Astrocyte of the spinal cord (primary cell): ENCODE measurements around the gene EDAR.
A peak's percentile ranks its signal among the peaks of the same experiment; 100 is the strongest.

ENCODE experiments used
- DNase-seq: peaks from one replicate; pipeline ENCODE4 v3.0.0; 2011; ENCODE audit warnings: low read depth, low spot score
- H3K4me3 ChIP-seq: 2 replicates; pipeline ENCODE4 v1.5.1; 2011; ENCODE audit warnings: low read depth, mild to moderate bottlenecking, low read length, moderate library complexity
- in situ Hi-C: cut with HindIII; loops from 2 replicates; pipeline ENCODE4 v1.10.0; 2017; ENCODE audit warnings: low sequenced_read_pairs
- TF ChIP-seq, protein P1 (sequence below): IDR thresholded peaks from 2 replicates; pipeline ENCODE4 v1.5.1; 2012; ENCODE audit warnings: low read depth, mild to moderate bottlenecking, low read length, inconsistent platforms

Gene EDAR

DNA sequence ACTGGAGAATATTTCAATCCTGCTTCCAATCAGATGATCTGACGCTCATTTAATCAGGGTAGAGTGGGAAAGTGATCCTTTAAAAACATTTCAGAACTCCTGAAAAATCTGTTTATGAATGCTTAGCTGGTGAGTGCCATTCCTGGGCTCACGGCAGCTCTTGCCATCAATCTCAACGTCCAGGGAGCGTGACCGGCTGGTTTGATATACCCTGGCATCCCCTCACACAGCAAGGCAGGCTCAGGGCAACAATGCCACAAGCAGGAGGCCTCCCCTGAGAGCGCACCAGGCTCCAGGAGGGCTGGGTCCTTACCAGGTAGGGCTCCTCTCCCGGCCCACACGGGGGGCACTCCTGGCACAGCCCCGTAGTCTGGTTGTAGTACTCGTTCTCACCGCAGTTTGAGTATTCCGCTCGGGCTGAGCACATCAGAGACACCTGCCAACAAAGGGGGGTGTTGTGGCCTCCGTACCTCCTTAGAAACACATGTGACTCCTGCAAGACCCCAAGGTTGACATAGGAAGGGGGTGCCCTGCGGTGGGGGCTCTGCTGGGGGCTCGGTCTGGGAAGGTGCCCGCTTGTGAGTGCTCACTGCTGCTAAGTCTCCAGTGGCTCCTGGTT, 59.1 kb downstream of the EDAR start:
- DNase-seq: no peak
- H3K4me3 ChIP-seq: no peak overlapping the region
- TF ChIP-seq, protein P1, sequence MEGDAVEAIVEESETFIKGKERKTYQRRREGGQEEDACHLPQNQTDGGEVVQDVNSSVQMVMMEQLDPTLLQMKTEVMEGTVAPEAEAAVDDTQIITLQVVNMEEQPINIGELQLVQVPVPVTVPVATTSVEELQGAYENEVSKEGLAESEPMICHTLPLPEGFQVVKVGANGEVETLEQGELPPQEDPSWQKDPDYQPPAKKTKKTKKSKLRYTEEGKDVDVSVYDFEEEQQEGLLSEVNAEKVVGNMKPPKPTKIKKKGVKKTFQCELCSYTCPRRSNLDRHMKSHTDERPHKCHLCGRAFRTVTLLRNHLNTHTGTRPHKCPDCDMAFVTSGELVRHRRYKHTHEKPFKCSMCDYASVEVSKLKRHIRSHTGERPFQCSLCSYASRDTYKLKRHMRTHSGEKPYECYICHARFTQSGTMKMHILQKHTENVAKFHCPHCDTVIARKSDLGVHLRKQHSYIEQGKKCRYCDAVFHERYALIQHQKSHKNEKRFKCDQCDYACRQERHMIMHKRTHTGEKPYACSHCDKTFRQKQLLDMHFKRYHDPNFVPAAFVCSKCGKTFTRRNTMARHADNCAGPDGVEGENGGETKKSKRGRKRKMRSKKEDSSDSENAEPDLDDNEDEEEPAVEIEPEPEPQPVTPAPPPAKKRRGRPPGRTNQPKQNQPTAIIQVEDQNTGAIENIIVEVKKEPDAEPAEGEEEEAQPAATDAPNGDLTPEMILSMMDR: no peak
- in situ Hi-C loops: no loop called here

DNA sequence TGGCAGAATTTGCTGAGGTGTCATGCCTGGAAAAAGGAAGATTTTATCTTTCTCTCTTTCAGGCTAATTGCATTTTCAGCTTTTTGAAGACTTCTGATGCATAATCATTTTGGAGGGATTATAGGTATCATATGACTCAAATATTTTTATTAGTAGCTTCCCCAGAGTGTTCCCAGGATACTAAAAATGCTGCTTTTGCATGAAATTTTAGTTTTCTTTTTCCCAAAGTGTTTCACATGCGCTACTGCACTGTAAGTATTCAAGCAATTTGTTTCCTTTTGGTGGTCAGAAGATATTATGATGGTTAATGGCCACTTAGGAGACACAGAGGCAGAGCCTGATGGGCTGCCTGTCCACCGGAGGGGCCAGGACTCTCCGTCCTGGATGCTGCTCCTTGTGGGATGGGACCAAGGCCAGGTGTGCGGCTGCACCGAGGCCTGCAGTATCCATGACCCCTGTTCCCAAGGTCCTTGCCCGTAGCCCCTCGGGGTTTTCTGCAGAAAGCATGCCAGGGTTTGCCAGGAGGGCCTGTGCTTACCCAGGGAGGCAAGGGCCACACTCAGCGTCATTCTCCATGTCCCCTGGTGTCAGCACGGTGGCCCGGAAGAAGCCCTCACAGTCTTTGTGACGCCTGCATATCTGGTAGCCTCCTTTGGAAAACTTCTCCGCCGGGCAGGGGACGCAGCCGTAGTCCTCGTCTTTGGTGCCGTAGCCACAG, 60.2 kb downstream of the EDAR start:
- no peak for DNase-seq
- TF ChIP-seq, protein P1: no peak
- no peak overlapping the region for H3K4me3 ChIP-seq
- in situ Hi-C loops: no loop called here

DNA sequence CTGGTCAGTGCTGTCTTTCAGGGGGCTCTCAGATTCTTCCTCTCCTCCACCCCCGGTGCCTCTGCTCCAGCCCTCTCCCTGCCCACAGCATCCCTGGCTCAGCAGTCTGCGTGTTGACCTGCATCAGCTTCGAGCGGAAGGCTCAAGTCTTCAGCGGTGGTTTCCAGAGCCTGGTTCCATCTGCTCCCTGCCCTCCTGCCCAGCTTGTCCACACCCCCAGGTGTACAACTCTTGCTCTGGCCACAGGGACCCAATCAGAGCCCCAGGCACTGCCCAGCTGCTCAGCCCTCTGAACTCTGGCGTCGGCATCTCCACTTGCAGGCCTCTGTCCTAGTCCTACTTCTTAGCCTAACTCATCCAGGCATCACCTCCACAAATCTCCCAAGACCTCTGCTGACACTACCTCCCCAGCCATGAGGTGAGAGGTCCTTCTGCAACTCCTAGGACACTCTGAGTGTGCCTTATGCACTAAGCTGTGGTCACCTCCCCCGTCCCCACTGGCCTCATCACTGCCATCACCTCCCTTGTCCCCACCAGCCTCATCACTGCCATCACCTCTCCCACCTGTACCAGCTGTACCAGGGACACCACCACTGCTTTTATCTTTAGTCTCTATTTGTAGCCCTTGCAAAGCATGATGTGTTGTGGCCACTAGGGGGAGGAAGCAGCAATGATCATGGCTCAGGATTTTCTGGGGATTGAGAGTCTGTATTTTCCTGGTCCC, 60.9 kb downstream of the EDAR start:
- peak; percentile 46 for DNase-seq
- in situ Hi-C loops: no loop called here
- no peak overlapping the region for H3K4me3 ChIP-seq
- TF ChIP-seq, protein P1: peak; percentile 93

DNA sequence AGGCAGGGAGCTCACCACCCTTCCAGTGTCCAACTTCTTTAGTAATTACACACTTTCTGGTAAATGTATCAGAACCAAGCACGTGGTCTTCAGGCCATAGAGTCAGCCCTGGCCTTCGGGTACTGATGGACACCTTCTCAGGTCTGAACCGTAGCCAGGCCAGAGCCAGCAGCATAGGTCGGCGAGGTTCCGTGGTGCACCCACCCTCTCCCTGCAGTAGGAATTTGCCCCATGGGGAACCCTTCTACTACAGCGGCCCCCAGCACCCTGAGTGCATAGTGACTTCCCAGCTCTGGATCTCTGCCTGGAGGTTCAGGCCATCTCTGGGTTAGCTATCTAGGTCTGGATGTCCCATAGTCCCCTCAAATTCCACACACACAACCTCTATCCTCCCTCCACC, 61.6 kb downstream of the EDAR start:
- no peak for DNase-seq
- in situ Hi-C loops: no loop called here
- TF ChIP-seq, protein P1: no peak
- H3K4me3 ChIP-seq: no peak overlapping the region

DNA sequence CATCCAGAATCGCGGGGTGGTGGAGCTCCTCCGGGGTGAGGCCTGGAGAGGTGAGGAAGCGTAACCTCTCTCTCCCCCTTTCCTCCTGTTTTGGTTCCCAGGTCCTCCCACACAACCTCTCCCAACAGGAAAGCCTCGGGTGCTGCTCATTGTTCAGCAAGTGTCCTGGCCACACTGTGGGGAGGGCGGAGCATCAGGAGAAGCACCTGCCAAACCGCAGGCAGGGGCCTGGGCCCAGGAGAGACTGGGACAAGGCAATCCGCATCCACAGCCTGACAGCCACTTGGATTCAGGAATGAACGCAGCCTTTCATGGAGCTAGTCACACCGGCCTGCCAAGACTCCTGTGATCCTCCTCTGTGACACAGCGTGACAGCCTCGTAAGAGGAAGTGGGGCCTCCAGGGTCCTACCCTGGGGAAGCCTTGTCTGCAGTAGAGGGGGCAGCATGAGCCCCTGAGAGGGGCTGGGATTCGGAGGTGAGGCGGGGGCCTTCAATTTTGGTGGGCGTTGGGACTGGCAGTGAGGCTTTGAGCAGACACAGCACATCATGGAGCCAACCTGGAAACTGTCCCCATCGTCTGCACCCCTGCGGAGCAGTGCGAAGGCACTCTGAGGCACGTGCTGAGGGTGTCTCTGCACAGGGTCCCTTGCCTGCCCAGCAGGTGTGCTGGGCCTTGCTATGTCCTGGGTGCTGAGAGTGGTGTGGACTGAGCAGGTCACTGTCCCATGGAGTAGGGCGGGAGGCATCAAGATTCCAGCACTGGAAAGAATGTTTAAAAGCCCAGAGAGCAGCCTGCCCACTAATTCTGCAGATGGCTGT, 62.2 kb downstream of the EDAR start:
- TF ChIP-seq, protein P1: no peak
- DNase-seq: no peak
- in situ Hi-C loops: no loop called here
- H3K4me3 ChIP-seq: no peak overlapping the region

DNA sequence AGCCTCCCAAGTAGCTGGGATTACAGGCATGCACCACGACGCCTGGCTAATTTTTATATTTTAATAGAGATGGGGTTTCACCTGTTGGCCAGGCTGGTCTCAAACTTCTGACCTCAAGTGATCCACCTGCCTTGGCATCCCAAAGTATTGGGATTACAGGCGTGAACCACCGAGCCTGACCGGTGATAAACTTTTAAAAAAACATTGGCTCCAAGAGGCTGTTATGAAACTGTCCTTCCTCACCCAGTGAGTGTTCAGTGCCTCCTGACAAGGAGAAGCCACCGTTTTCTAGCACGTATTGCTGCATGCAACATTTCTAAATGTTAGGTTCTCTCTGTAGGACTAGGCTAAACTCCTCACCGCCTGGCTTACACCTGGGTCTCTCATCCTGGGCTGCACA, 63.3 kb downstream of the EDAR start:
- in situ Hi-C loops: no loop called here
- TF ChIP-seq, protein P1: no peak
- no peak overlapping the region for H3K4me3 ChIP-seq
- DNase-seq: no peak
